Measurements from ENCODE around the gene PDP2.

The PDP2 gene, protein sequence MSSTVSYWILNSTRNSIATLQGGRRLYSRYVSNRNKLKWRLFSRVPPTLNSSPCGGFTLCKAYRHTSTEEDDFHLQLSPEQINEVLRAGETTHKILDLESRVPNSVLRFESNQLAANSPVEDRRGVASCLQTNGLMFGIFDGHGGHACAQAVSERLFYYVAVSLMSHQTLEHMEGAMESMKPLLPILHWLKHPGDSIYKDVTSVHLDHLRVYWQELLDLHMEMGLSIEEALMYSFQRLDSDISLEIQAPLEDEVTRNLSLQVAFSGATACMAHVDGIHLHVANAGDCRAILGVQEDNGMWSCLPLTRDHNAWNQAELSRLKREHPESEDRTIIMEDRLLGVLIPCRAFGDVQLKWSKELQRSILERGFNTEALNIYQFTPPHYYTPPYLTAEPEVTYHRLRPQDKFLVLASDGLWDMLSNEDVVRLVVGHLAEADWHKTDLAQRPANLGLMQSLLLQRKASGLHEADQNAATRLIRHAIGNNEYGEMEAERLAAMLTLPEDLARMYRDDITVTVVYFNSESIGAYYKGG

DNA sequence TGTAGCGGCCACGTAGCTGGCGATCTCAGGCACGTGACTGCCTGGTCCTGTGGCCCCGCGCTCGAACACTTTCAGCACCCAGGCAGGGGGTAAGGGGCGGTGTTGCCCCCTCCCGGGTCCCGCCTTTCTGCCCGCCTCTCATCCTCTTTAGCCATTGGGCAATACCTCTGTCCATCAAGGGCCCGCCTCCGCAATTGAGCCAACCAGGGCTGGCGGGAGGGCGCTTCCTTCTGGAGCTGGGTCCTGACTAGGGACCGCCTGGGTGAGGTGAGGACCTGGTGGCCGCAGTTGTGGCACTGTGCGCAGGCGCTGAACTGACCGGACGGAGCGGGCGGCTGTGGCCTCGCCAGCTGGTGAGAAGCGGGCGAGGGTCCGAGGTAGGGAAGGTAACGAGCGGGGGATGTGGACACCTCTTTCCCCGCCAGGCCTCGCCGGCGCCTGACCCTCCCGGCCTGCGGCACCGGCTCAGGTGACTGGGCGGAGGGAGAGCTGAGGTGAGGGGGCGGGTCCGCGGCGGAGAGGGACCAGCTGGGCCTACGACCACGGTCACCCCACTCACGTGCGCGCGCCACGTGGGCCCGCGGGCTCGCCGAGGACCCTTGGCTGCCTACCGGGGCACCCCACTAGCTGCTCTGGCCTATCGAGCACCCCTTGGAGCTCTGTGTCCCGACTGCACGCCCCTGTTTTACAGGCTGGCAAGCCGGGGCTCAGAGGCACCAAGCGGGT lies at the start of gene PDP2:
PDP2 (plus strand) TSS at position 228 of the 726 bp plus-strand sequence. CDS start 3,770 bp downstream, outside the sequence.
- DNase-seq: peak; percentile 88

DNA sequence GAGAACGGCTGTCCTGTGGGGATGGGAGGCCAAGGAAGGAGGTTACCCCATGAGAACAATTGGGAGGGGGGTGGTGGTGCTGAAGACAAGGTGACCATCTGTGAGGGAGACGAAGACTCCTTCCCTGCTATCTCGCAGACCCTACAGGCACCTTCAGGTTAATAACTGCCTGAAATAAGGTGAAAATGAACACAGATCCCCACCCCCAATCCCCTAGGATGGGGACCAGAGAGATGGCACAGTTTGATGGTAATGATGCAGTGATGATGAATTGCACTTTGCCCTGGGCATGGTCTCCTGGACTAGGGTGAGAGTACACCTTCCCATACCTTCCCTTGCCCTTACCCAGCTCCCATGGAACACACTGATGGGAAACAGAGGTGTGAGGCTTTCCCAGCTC lies 48.1 kb upstream of the PDP2 start:
- DNase-seq: no peak

DNA sequence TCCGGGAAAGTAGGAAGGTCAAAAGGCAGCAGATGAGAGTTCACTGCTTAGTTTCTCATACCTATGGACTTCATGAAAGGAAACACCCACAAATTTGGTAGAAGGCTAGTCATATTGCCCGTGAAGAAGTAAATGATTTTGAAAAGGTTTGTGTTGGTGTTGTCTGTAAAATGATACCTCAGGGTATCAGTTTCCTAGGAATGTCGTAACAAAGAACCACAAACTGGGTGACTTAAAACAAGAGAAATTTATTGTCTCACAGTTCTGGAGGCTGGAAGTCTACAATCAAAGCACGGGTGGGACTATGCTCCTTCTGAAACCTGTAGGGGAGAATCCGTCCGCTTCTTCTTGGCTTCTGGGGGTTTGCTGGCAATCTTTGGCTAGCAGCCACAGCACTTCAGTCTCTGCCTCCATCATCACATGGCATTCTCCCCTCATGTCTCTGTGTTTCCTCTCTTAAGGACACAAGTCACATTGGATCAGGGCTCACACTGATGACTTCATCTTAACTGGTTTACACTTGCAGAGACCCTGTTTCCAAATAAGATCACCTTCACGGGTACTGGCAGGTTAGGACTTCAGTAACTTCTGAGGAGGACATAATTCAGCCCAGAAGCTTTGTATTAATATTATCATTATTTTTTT lies 47.5 kb upstream of the PDP2 start:
- no peak for DNase-seq

DNA sequence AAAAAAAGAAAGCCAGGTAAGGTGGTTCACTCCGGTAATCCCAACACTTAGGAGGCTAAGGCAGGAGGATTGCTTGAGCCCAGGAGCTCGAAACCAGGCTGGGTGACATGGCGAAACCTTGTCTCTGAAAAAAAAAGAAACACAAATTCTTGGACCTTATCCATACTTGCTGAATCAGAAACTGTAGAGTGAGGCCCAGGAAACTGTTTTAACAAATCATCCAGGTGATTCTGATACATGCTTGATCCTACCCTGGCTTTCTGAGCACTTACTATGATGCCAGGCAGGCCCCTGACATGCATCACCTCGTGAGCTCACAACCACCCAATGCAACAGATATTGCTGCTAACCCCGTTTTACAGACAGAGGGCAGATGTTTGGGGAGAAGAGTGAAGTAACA lies 45.6 kb upstream of the PDP2 start:
- DNase-seq: no peak

DNA sequence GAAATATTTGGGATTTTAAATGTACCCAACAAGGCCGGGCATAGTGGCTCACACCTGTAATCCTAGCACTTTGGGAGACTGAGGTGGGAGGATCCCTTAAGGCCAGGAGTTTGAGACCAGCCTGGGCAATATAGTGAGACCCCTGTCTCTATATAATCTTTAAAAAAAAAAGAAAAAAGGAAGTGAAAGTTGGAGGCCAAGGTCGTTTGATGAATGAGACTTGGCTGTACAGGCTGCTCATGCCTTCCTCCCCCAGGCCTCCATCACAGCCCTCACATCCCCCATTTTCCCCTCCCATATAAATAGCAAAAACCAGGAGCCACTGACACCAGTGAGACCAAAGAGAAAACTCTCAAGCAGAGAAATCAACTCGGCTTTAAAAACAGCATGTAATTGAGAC lies 39.4 kb upstream of the PDP2 start:
- no peak for DNase-seq

DNA sequence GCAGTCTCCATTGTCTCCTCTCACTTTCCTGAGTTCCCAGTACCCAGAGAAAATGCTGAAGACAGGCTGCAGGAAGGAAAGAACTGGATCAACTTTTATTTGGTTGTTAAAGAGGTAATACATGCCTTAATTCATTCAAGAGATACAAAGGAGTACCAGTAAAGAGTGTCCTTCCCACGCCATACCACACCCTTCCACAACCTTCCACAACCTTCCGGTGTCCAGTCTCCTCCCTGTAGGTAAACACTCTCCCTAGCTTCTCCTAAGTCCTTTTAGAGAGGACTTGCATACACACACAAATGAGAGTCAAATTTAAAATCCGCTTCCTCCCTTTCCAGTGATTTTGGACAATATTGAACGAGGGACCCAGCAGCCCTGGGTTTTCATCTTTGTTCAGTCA lies 38.9 kb upstream of the PDP2 start:
- no peak for DNase-seq

DNA sequence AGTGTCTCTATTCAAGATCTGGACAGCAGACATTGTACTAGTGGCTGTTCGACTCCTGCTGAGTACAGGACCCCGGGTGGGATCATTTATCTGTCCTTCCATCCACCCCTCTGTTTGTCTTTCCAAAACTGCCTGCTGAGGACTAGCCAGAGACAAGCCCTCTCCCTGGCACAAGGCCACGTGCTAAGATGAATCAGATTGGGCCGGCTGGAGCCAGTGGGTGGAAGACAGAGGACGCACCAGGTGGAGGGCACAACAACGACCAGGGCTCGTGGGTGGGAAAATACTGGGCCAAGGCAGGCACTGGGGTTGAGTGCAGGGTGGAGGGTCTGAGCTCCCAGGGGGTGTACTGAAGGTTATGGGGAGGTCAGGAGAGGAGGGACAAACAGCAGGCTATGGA lies 37.5 kb upstream of the PDP2 start:
- no peak for DNase-seq

DNA sequence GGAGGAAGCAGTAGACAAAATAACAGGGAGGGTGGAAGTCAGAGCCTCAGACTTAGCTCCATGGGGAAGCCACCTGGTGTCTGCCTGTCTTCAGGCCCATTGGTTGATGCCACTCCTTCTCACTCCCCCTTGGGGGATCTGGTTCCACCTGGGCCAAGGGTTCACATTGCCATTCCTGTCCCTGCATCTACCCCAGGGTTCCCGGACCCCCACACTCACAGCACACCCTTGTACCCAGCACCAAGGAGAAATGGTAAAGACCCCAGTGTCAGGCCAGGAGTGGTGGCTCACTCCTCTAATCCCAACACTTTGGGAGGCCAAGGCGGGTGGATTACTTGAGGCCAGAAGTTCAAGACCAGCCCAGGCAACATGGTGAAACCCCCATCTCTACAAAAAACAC lies 37.1 kb upstream of the PDP2 start:
- DNase-seq: no peak

DNA sequence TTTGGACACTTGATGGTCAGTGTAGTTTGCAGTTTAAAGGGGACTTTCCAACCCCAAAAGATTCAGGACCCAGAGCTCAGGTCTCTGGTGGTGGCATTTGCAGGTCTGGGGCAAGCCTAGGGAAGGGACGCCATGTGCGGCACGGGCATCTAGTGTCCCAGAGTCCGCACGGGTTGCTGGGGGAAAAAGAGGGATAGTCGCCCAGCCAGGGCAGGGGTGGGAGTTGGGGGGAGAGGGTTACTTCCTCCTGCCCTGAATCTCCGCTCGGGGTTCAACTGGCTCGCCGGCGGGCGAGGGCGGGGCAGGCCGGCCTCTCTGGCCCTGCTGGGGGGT lies 36.3 kb upstream of the PDP2 start:
- no peak for DNase-seq

DNA sequence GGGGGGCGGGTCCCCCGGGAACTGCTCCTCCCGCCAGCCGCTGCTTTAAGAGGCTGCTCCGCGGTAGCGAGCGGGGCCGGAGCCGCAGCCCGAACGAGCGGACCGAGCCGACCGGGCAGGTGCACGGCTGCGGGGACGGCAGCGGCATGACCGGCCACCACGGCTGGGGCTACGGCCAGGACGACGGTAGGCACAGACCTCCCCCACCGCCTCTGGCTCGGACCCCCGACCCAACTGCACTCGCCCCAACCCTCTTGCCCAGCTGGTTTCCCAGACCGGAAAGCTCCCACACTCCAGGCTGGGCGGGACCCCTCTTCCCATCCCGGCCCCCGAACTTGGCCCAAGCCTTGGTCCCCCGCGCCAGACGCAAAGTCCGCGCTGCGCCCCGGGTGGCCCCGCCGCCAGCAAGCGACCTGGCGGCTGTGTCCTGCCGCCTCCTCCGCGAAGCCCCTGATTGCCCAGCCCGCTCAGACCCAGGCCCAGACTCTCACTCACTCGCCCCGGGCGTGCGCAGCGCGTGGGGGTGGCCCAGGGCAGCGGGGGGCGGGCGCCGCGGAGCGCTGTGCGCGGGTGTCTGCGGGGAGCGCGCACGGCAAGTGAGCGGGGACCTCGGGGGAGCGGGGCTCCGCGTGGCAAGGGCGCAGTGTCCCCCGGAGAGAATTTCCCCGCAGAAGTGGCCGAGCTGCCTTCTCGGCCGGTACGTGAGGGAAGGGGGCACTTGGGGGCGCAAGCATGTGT lies 35.8 kb upstream of the PDP2 start, which contains the start of gene CA7:
CA7 (plus strand) TSS at position 73 of the 738 bp plus-strand sequence; CDS start at position 147, 74 bp downstream.
- DNase-seq: no peak

DNA sequence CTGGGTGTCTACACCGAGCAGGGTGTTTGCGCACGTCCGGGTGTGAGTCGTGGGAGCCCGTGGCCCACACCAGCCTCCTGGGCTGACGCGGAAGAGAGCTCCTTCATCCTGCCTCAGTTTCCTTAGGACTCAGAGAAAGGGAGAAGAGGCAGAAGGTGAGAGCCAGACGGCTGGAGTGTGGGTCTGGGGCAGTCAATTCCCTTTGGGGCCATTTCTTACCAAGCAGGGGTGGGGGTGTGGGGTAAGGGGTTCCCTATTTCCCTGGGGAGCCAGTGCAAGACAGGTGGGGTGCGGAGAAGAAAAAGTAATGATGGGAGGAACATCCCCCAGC lies 35.3 kb upstream of the PDP2 start:
- no peak for DNase-seq

DNA sequence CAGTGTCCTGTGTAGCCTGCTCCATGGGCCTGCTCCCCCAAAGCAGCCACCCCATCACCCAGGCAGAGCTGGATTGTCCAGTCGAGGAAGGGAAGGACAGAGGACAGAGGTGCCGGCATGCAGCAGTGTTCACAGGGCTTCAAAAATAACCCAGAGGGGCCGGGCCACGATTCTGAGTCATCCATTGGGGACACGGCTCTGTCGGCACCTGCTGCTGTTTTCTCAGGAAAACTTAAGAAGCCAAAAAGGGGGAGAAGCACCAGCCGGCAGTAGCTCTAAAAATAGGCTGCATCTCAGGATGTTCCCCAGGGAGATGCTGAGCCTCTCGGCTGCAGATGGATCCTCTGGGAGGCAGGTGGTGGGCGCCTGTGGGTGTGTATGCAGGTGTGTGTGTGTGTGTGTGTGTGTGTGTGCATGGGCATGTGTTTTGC lies 34.5 kb upstream of the PDP2 start:
- no peak for DNase-seq

DNA sequence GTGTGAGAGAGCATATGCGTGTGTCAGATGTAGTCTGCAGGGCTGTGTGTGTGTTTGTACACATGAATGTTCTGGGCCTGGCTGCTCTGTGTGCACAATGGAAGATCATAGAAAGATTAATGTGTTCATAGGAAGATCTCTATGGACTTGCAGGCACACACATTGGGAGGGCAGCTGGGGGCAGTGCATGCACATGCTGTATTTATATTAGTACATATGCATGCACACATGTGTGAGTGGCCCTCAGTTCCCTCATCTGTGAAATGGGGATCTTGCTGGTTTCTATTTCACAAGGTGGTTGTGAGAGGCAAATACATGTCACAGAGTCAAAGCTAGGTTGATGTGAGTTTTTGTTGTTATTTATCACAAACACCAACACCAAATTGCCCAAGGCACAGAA lies 34.0 kb upstream of the PDP2 start:
- no peak for DNase-seq

DNA sequence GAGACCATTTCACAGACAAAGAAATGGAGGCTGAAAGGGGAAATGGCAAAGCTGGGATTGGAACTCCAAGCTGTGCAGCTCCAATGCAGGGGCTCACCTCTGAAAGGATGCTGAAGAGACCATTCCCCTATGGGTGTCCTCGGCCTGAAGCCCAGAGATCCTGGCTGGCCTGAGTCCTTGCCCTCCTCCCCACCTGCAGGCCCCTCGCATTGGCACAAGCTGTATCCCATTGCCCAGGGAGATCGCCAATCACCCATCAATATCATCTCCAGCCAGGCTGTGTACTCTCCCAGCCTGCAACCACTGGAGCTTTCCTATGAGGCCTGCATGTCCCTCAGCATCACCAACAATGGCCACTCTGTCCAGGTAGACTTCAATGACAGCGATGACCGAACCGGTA lies 33.5 kb upstream of the PDP2 start:
- no peak for DNase-seq

DNA sequence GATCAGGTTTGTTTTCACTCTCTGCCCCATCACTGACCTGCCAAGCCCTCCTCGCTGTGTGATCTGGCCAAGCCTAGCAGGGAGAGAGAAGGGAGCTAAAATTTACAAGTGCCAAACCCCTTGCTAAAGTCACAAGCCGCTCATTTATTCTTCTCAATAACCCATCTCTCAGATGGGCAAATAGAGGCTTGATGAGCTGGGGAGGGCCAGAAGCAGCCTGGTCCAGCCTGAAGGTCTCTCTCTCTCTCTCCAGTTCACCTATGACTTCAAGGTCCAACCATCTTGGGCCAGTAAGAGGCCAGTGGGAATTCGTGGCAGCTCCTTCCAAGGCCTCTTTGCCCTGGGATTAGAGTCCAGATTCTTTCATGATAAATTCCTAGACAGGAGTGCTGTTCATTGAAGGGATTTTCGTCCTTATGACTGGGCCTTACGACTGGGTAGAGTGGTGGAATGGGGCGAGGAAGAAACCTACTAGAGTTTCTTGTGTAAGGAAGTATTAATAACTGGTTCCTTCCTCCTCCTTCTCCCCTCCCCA lies 32.7 kb upstream of the PDP2 start:
- DNase-seq: no peak

DNA sequence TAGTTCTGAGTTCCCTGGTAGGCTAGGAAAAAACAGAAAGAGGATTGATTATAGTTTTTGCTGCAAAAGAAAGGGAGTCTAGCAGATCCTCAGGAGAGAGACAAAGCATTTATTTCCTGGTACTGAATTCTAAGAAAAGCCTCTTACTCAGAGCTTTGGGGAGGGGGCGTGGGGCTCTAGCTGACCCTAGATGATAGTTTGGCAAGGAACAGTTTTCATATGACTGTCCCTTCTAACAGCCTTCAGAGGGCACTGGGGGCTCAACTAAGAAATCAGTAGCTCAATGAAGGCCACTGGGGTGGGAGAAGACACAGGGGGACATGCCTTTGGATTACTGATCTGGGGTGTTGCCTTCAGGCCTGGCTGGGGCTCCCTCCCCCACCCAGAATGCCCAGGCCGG lies 32.1 kb upstream of the PDP2 start:
- DNase-seq: no peak

DNA sequence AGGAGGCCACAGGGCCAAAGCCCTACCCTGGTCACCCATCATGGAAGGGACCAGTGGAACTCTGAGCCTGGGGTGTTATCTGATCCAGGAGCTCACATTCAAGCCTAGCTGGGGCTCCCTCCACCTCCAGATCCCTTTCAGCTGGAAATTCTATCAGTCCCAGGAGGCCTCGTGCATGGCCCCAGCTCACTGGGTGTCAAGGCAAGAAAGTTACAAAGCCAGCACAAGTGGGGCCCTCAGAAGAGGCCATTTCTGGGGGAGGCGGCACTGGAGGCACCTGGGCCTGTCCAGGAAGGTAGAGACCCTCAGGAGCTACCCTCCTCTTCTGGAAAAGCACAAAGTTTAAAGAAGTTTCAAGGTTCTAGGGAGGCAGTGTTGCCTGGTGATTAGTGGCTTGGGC lies 31.3 kb upstream of the PDP2 start:
- DNase-seq: no peak

DNA sequence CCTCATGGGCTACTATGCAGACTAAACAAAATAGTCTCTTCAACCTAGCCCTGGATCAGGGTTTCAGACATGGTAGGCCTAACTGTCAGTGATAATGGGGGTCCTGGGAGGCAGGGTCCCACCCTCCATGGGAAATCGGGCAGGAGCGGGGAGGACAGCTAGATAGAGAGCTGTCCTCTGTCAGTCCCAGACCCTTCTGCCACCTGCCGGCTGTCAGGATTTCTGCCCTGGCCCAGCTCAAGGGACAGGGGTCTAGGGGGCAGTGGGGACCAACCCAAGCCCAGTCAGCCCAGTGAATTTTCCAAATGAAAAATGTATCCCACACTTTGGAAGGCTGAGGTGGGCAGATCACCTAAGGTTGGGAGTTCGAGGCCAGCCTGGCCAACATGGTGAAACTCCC lies 30.8 kb upstream of the PDP2 start:
- DNase-seq: no peak

DNA sequence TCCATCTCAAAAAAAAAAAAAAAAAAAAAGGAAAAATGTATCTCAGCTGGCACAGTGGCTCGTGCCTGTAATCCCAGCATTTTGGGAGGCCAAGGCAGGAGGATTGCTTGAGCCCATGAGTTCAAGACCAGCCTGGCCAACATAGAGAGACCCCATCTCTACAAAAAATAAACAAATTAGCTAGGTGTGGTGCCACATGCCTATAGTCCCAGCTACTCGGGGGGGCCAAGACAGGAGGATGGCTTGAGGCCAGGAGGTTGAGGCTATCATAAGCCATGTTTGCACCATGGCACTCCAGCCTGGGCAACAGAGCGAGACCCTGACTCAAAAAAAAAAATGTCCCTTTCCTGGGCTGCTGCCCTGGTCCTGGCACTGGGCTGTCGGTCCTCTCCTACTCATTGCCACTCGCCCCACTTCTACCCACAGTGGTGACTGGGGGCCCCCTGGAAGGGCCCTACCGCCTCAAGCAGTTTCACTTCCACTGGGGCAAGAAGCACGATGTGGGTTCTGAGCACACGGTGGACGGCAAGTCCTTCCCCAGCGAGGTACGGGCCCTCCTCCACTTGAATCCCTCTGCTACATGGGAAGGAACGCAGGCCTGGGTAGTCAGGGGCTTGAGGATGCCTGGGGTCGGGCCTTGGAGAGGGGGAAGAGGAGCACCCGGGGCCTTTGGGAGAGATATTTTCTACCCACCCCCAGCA lies 30.1 kb upstream of the PDP2 start:
- DNase-seq: no peak

DNA sequence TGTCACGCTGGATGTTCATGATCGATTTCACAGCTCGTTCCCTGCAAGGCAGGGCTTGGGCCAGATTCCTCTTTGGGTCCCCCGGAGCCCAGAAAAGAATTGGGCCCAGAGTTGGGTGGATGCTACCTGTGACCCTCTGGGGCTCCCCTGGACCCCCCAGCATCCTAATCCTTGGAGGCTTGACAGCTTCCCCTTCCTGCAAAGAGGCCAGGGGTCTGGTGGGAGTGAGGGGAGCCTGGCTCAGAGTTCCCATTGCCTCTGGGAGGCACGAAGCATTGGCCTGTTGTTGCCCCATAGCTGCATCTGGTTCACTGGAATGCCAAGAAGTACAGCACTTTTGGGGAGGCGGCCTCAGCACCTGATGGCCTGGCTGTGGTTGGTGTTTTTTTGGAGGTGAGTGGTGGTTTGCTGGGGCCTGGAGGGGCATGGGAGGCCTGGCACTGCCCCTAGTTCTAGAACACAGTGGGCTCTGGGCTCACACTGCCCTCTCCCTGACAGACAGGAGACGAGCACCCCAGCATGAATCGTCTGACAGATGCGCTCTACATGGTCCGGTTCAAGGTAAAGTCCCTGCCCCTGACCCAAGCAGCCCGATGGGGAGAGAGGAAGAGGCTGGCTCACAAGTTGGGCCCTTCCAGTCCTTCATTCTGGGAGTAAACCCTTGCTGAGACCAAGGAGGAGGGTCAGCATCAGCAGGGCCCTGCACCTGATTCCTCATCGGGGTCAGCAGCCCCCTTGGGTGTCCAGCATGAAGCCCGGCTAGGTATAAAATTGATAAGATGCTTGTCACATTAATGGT lies 28.9 kb upstream of the PDP2 start:
- DNase-seq: no peak
